IMR-90 (cell line): Measurements from ENCODE around the gene KCNF1.

ENCODE experiments used
- BHLHE40 ChIP-seq: fragments of 150-350 bp; IDR thresholded peaks from 2 replicates; pipeline ENCODE4 v1.6.1; 2016; ENCODE audit warnings: mild to moderate bottlenecking, low read depth, low read length
- CEBPB ChIP-seq: IDR thresholded peaks from 2 replicates; pipeline ENCODE4 v1.6.1; 2012; ENCODE audit warnings: low read depth, low read length, improper control_type of control experiment
- CTCF ChIP-seq: conservative IDR thresholded peaks from 2 replicates; pipeline ENCODE4 v1.5.1; 2012; ENCODE audit warnings: mild to moderate bottlenecking, low read depth, low read length, improper control_type of control experiment
- FOS ChIP-seq: fragments of 150-350 bp; IDR thresholded peaks from 2 replicates; pipeline ENCODE4 v1.6.1; 2016; ENCODE audit warnings: low read depth, low read length
- MAFK ChIP-seq: IDR thresholded peaks from 2 replicates; pipeline ENCODE4 v1.6.1; 2012; ENCODE audit warnings: low read depth, low read length, improper control_type of control experiment
- POLR2A ChIP-seq: IDR thresholded peaks from 2 replicates; pipeline ENCODE4 v1.6.1; 2012; ENCODE audit warnings: mild to moderate bottlenecking, low read depth, low read length
- RAD21 ChIP-seq: IDR thresholded peaks from 2 replicates; pipeline ENCODE4 v1.6.1; 2012; ENCODE audit warnings: low read length, improper control_type of control experiment
- RCOR1 ChIP-seq: IDR thresholded peaks from 2 replicates; pipeline ENCODE4 v1.6.1; 2012; ENCODE audit warnings: mild to moderate bottlenecking, low read length, improper control_type of control experiment; ENCODE audit not compliant: insufficient replicate concordance
- RFX5 ChIP-seq: IDR thresholded peaks from 2 replicates; pipeline ENCODE4 v1.8.0; 2012; ENCODE audit warnings: low read depth, mild to moderate bottlenecking, low read length, moderate library complexity
- SMC3 ChIP-seq: fragments of 150-350 bp; IDR thresholded peaks from 2 replicates; pipeline ENCODE4 v1.6.1; 2016; ENCODE audit warnings: low read depth, mild to moderate bottlenecking, antibody characterized with exemption, low read length, moderate library complexity
- TF ChIP-seq, protein P1 (sequence below): fragments of 150-350 bp; IDR thresholded peaks from 2 replicates; pipeline ENCODE4 v1.6.1; 2016; ENCODE audit warnings: low read depth, mild to moderate bottlenecking, low read length, moderate library complexity, borderline replicate concordance
- TF ChIP-seq, protein P2 (sequence below): fragments of 150-350 bp; IDR thresholded peaks from 2 replicates; pipeline ENCODE4 v1.6.1; 2017; ENCODE audit warnings: mild to moderate bottlenecking, antibody characterized with exemption, low read length, low read depth

- TF ChIP-seq CTCF (no peak), POLR2A (no peak), RCOR1 (no peak), SMC3 (no peak), CEBPB (no peak), BHLHE40 (no peak), FOS (no peak), MAFK (no peak), RFX5 (no peak), RAD21 (no peak)
- TF ChIP-seq, protein P1, sequence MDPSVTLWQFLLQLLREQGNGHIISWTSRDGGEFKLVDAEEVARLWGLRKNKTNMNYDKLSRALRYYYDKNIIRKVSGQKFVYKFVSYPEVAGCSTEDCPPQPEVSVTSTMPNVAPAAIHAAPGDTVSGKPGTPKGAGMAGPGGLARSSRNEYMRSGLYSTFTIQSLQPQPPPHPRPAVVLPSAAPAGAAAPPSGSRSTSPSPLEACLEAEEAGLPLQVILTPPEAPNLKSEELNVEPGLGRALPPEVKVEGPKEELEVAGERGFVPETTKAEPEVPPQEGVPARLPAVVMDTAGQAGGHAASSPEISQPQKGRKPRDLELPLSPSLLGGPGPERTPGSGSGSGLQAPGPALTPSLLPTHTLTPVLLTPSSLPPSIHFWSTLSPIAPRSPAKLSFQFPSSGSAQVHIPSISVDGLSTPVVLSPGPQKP = no peak
- TF ChIP-seq, protein P2, sequence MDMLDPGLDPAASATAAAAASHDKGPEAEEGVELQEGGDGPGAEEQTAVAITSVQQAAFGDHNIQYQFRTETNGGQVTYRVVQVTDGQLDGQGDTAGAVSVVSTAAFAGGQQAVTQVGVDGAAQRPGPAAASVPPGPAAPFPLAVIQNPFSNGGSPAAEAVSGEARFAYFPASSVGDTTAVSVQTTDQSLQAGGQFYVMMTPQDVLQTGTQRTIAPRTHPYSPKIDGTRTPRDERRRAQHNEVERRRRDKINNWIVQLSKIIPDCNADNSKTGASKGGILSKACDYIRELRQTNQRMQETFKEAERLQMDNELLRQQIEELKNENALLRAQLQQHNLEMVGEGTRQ = no peak
Observed at GRCh38 chr2:10904455-10904854, 7.3 kb upstream of the KCNF1 start.
